ENCODE results near the gene EGFL7. TPM values are rescaled to one million over a fixed set of nuclear protein-coding genes. Genes with fewer than 3 reads are reported as not detected.

EGFL7 gene
- total and polyA plus RNA-seq, 10 of the 15 experiments (the other 5 are each of a cell fraction or from before 2014, with no cell fraction given): 0.06 to 0.46 (median 0.19) TPM; not detected in 5

DNA sequence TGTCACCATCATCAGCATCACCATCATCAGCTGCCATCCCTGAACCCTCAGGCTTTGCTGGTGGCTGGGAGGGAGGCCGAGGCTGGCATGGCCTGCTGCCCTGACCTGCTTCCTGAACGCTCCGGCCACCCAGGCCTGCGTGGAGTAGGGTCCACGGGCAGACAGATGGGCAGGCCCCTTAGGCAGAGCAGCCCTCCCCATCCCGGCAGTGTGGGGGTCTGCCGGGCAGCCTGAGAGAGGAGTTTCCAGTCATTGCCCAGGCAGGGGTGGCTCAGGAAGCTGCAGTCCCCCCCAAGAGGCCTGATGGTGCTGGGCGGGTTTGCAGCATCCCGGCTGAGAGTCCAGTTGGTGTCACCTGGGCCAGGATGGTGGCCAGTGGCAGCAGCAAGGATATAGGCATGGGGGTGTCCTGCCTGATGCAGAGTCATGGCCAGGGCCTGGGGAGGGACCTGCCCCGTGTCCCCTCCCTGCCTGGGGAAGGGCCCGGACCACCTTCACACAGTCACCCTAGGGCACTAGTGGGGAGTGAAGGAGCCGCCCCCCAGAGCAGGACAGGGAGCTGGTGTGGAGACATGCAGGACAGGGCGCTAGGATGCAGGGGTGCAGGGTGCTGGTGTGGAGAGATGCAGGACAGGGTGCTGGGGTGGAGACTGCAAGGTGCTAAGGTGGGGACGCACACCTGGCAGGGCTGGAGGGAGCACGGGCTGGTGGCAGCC is 7.7 kb upstream of the EGFL7 start (continued):
- TF ChIP-seq, protein P1, sequence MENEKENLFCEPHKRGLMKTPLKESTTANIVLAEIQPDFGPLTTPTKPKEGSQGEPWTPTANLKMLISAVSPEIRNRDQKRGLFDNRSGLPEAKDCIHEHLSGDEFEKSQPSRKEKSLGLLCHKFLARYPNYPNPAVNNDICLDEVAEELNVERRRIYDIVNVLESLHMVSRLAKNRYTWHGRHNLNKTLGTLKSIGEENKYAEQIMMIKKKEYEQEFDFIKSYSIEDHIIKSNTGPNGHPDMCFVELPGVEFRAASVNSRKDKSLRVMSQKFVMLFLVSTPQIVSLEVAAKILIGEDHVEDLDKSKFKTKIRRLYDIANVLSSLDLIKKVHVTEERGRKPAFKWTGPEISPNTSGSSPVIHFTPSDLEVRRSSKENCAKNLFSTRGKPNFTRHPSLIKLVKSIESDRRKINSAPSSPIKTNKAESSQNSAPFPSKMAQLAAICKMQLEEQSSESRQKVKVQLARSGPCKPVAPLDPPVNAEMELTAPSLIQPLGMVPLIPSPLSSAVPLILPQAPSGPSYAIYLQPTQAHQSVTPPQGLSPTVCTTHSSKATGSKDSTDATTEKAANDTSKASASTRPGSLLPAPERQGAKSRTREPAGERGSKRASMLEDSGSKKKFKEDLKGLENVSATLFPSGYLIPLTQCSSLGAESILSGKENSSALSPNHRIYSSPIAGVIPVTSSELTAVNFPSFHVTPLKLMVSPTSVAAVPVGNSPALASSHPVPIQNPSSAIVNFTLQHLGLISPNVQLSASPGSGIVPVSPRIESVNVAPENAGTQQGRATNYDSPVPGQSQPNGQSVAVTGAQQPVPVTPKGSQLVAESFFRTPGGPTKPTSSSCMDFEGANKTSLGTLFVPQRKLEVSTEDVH (IDR thresholded peaks at IDR 0.05; ENCODE audit: low read depth, partially characterized antibody): no peak

- H3K4me2 ChIP-seq (ENCODE audit: control insufficient read depth, insufficient read depth): no peak overlapping the region
These were observed 7.1 kb upstream of the EGFL7 start for GRCh38 chr9:136655536-136656182.

More at GRCh38 chr9:136655536-136656182, 7.1 kb upstream of the EGFL7 start:
- H3K79me2 ChIP-seq (ENCODE audit: control insufficient read depth, insufficient read depth, low read length): no peaks in the 10 kb centered on the region
- in situ Hi-C loops (cut with MboI): no loop called here
- RAD21 ChIA-PET (ENCODE audit: unreplicated experiment): no interaction called here
- intact Hi-C loops (cut with micrococcal nuclease; ENCODE audit: unreplicated experiment): no loop called here
- no peak overlapping the region for H3K4me3 ChIP-seq
- H3K9me3 ChIP-seq (replicated peaks; ENCODE audit: control insufficient read depth, insufficient read depth, low read length): no peaks in the 10 kb centered on the region
- POLR2A ChIA-PET: no interaction called here
- SMC1A ChIA-PET (ENCODE audit: uncharacterized antibody, unreplicated experiment): no interaction called here
- CTCF ChIA-PET: no interaction called here
- peaks cover 19 to 22% of the 10 kb centered on the region in 2 experiments for H3K27me3 ChIP-seq (replicated peaks in 1 of 2; ENCODE audit: control insufficient read depth in 2 of 2, insufficient read depth in 2 of 2, low read length in 1 of 2)
- H3K4me1 ChIP-seq (ENCODE audit: control insufficient read depth, insufficient read depth, low read length): no peaks in the 10 kb centered on the region
- 3% methylated on average over 18 of the region's 18 CpGs for WGBS (ENCODE audit: insufficient coverage, insufficient replicate concordance, low lambda C conversion rate, missing lambda C conversion rate)
- no peak overlapping the region for H3K27ac ChIP-seq (ENCODE audit: control insufficient read depth, insufficient read depth)
- TF ChIP-seq EZH2 (IDR thresholded peaks at IDR 0.05; ENCODE audit: borderline replicate concordance, control insufficient read depth, low read depth, low read length): no peak
- peak; percentile 47; the same call in 1 of the 2 replicates for TF ChIP-seq SPI1 (IDR thresholded peaks at IDR 0.05; ENCODE audit: borderline replicate concordance, insufficient read depth, low read depth, low read length)
- ATAC-seq (no peak), DNase-seq (ENCODE audit: low read depth, low spot score) (no peak), FAIRE-seq (no peak)
- no peak overlapping the region for H3K9ac ChIP-seq (ENCODE audit: control insufficient read depth, insufficient read depth, low read length)
- H3K36me3 ChIP-seq (ENCODE audit: control insufficient read depth in 2 of 2, insufficient read depth in 2 of 2, low read length in 1 of 2): no peaks in the 10 kb centered on the region
- no TSS peak for BruUV-seq (replicated peaks)
- H2AFZ ChIP-seq (ENCODE audit: control insufficient read depth, low read depth, low read length): no peak overlapping the region
- no peaks in the 10 kb centered on the region for H4K20me1 ChIP-seq (ENCODE audit: control insufficient read depth, insufficient read depth)

Data from GM12878 (cell line).